ENCODE measurements around the gene DDI1.

DDI1 gene

GRCh38 chr11:104086621-104087020, 50.2 kb downstream of the DDI1 start:
- FAIRE-seq, result no peak

Data from A204.1 (cell line).